Measurements from ENCODE around the gene NT5C3A.

NT5C3A gene

GRCh38 chr7:33062782-33063443, 337 bp upstream of the NT5C3A start (continued):
- no peak for TF ChIP-seq TSHZ1 (tag by site-specific recombination; IDR thresholded peaks at IDR 0.05; ENCODE audit: borderline replicate concordance)
- no peak for TF ChIP-seq RBAK (tag by site-specific recombination; IDR thresholded peaks at IDR 0.05)
- TF ChIP-seq ZBTB1 (tag by site-specific recombination; IDR thresholded peaks at IDR 0.05), result no peak
- no peak for TF ChIP-seq MZF1 (tag by site-specific recombination; IDR thresholded peaks at IDR 0.05; ENCODE audit: borderline replicate concordance)
- TF ChIP-seq ZBTB6 (tag by site-specific recombination; IDR thresholded peaks at IDR 0.05), result no peak
- no peak for TF ChIP-seq ZNF521 (tag by site-specific recombination; IDR thresholded peaks at IDR 0.05)
- 0 out of 2 replicates have a peak, but pooled peaks have one; percentile 14 for TF ChIP-seq ZBTB8A (tag by site-specific recombination; IDR thresholded peaks at IDR 0.05)
- no peak for TF ChIP-seq ZNF266 (tag by site-specific recombination; IDR thresholded peaks at IDR 0.05; ENCODE audit: low read depth)
- TF ChIP-seq ZNF155 (tag by site-specific recombination; IDR thresholded peaks at IDR 0.05), result no peak
- TF ChIP-seq ZNF2 (tag by site-specific recombination; IDR thresholded peaks at IDR 0.05), result 0 out of 2 replicates have a peak, but pooled peaks have one; percentile 10
- no peak for TF ChIP-seq ZNF223 (tag by site-specific recombination; IDR thresholded peaks at IDR 0.05)
- no peak for TF ChIP-seq HIC1 (tag by site-specific recombination; IDR thresholded peaks at IDR 0.05)
- no peak for TF ChIP-seq ATF2 (tag by site-specific recombination; IDR thresholded peaks at IDR 0.05; ENCODE audit: low read depth)
- TF ChIP-seq ZNF133 (tag by site-specific recombination; IDR thresholded peaks at IDR 0.05), result no peak
- no peak for TF ChIP-seq MYNN (tag by site-specific recombination; IDR thresholded peaks at IDR 0.05; ENCODE audit: borderline replicate concordance)
- TF ChIP-seq ZNF366 (tag by site-specific recombination; conservative IDR thresholded peaks at IDR 0.05), result 0 out of 2 replicates have a peak, but pooled peaks have one; percentile 11
- no peak for TF ChIP-seq ZNF830 (tag by site-specific recombination; IDR thresholded peaks at IDR 0.05; ENCODE audit: low read depth)
- no peak for TF ChIP-seq GFI1B (tag by site-specific recombination; IDR thresholded peaks at IDR 0.05)
- TF ChIP-seq PRDM10 (tag by site-specific recombination; IDR thresholded peaks at IDR 0.05), result peak; percentile 93
- no peak for TF ChIP-seq ZNF121 (tag by site-specific recombination; IDR thresholded peaks at IDR 0.05)
- peak; percentile 74 for TF ChIP-seq SP2 (tag by site-specific recombination; IDR thresholded peaks at IDR 0.05)
- TF ChIP-seq ZNF843 (tag by site-specific recombination; IDR thresholded peaks at IDR 0.05), result no peak
- no peak for TF ChIP-seq ZNF548 (tag by site-specific recombination; IDR thresholded peaks at IDR 0.05)
- no peak for TF ChIP-seq IKZF3 (tag by site-specific recombination; IDR thresholded peaks at IDR 0.05)
- 0 out of 2 replicates have a peak, but pooled peaks have one; percentile 5 for TF ChIP-seq KLF17 (tag by site-specific recombination; IDR thresholded peaks at IDR 0.05)
- TF ChIP-seq ZNF776 (tag by site-specific recombination; IDR thresholded peaks at IDR 0.05; ENCODE audit: borderline replicate concordance), result no peak
- TF ChIP-seq ZNF624 (tag by site-specific recombination; IDR thresholded peaks at IDR 0.05), result no peak

Measured in HEK293 (cell line).